ENCODE measurements around the gene DVL1.

- 0 out of 2 replicates have a peak, but pooled peaks have one; percentile 16 for TF ChIP-seq CTCF (conservative IDR thresholded peaks at IDR 0.05; ENCODE audit: low read length)
- no peak for TF ChIP-seq EZH2phosphoT487 (IDR thresholded peaks at IDR 0.05; ENCODE audit: borderline replicate concordance)
Measured at GRCh38 chr1:1300352-1300739, 48.9 kb downstream of the DVL1 start.
